OCI-LY3 (cell line): ENCODE data around the gene EIF4G1.

ENCODE experiments used
- EZH2phosphoT487 ChIP-seq: fragments of 200-600 bp; shearing (Covaris generic); IDR thresholded peaks from 2 replicates; pipeline ENCODE4 v1.6.1; 2018; ENCODE audit warnings: antibody characterized with exemption, mixed run types, low read depth
- TF ChIP-seq, protein P1 (sequence below): fragments of 200-600, 300-600 bp; sonication (generic); IDR thresholded peaks from 2 replicates; pipeline ENCODE4 v1.5.1; 2014; ENCODE audit warnings: antibody characterized with exemption, low read length, low read depth

DNA sequence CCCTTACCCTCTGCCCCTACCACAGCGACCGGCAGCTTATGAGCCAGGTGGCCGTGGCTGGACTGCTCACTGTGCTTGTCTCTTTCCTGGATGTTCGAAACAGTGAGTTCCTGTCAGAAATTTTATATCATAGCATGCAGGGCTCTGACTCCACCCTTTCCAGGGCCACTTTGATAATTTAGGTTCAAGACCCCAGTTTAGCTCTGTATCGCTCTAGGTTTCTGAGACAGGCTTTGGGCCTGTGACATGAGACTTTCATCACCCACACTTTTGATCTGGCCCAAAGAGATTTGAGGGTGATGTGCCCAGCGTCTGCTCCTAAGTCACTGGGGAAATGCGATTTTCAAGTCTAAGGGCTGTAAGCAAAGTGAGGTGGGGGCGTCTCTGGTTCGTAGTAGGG is 6.5 kb upstream of the EIF4G1 start:
- TF ChIP-seq, protein P1, sequence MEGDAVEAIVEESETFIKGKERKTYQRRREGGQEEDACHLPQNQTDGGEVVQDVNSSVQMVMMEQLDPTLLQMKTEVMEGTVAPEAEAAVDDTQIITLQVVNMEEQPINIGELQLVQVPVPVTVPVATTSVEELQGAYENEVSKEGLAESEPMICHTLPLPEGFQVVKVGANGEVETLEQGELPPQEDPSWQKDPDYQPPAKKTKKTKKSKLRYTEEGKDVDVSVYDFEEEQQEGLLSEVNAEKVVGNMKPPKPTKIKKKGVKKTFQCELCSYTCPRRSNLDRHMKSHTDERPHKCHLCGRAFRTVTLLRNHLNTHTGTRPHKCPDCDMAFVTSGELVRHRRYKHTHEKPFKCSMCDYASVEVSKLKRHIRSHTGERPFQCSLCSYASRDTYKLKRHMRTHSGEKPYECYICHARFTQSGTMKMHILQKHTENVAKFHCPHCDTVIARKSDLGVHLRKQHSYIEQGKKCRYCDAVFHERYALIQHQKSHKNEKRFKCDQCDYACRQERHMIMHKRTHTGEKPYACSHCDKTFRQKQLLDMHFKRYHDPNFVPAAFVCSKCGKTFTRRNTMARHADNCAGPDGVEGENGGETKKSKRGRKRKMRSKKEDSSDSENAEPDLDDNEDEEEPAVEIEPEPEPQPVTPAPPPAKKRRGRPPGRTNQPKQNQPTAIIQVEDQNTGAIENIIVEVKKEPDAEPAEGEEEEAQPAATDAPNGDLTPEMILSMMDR = no peak
- no peak for TF ChIP-seq EZH2phosphoT487
